ENCODE results near the gene IL12RB1.

- TF ChIP-seq POLR2A (IDR thresholded peaks at IDR 0.05) (no peak), CTCF (IDR thresholded peaks at IDR 0.05) (no peak)
Measured at GRCh38 chr19:18041054-18041453, 45.7 kb downstream of the IL12RB1 start.

Measured in lower leg skin (tissue), 3 donors.